ENCODE data around the gene PDE6B. TPM values are rescaled to one million over a fixed set of nuclear protein-coding genes. Genes with fewer than 3 reads are reported as not detected.

PDE6B gene
- total RNA-seq, 1 donor from 2014 or later: 15.0 TPM

DNA sequence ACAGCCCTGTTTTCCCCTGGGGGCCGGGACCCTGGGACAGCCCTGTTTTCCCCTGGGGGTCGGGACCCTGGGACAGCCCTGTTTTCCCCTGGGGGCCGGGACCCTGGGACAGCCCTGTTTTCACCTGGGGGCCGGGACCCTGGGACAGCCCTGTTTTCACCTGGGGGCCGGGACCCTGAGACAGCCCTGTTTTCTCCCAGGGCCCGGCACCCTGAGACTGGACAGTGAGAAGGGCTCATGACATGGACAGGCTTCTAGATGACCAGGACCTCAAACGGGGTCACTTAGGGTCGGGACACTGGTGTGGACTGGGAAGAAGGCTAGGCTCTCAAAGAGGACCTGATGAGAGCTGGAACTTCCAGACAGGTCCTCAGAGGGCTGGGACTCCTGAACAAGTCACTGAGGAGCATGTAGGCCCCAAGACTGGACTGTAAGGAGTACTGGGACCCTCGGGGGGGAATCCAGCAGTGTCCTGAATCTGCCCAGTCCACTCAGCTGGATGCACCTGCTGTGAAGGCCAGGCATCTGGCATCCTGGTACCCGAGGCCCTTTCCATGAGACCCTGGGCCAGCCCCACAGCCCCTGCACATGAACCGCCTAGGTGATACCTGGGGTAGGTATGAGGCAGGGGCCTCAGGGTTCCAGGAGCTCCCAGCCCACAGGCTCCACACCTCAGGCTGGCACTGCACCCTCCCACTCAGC is 82.7 kb downstream of the PDE6B start:
- Mint-ChIP-seq H3K9me3 (no peaks in the 10 kb centered on the region), H3K27ac (no peak overlapping the region), H3K36me3 (ENCODE audit: low read depth) (peaks cover 8% of the 10 kb centered on the region), H3K4me3 (peak overlapping the region; percentile 44), H3K4me1 (peaks cover 30% of the 10 kb centered on the region), H3K27me3 (no peaks in the 10 kb centered on the region)
- intact Hi-C loops (cut with micrococcal nuclease): loop anchor here (5.0 kb wide), 1 partner anchor 34 kb away; no protein-coding TSS in a partner anchor
- TF ChIP-seq, protein P1, sequence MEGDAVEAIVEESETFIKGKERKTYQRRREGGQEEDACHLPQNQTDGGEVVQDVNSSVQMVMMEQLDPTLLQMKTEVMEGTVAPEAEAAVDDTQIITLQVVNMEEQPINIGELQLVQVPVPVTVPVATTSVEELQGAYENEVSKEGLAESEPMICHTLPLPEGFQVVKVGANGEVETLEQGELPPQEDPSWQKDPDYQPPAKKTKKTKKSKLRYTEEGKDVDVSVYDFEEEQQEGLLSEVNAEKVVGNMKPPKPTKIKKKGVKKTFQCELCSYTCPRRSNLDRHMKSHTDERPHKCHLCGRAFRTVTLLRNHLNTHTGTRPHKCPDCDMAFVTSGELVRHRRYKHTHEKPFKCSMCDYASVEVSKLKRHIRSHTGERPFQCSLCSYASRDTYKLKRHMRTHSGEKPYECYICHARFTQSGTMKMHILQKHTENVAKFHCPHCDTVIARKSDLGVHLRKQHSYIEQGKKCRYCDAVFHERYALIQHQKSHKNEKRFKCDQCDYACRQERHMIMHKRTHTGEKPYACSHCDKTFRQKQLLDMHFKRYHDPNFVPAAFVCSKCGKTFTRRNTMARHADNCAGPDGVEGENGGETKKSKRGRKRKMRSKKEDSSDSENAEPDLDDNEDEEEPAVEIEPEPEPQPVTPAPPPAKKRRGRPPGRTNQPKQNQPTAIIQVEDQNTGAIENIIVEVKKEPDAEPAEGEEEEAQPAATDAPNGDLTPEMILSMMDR (IDR thresholded peaks at IDR 0.05): no peak
- ATAC-seq (ENCODE audit: low read depth) (no peak), DNase-seq (no peak)
- POLR2A ChIA-PET: no interaction called here
- CTCF ChIA-PET: no interaction called here

DNA sequence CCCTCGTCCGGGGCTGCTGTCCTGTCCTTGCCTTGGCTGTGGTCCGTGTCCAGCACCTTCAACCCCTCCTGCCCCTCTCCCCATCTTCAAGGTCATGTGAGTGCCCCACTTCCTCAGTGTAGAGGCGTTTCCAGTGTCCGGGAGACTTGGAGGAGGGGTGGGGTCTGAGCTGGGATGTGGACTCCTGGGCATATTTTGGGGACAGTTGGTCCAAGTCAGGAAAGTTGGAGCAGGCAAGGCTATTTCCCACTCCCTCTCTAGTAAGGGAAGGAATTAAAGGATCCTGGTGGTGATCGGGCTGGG is 83.2 kb downstream of the PDE6B start:
- Mint-ChIP-seq H3K27ac (no peak overlapping the region), H3K36me3 (ENCODE audit: low read depth) (peaks cover 8% of the 10 kb centered on the region), H3K4me3 (peak overlapping the region; percentile 4), H3K4me1 (peaks cover 30% of the 10 kb centered on the region), H3K9me3 (no peaks in the 10 kb centered on the region), H3K27me3 (no peaks in the 10 kb centered on the region)
- intact Hi-C loops (cut with micrococcal nuclease): loop anchor here (5.0 kb wide), 1 partner anchor 34 kb away; no protein-coding TSS in a partner anchor
- ATAC-seq (ENCODE audit: low read depth) (no peak), DNase-seq (no peak)
- TF ChIP-seq, protein P1 (IDR thresholded peaks at IDR 0.05): no peak
- ChIA-PET CTCF (no interaction called here), POLR2A (no interaction called here)

DNA sequence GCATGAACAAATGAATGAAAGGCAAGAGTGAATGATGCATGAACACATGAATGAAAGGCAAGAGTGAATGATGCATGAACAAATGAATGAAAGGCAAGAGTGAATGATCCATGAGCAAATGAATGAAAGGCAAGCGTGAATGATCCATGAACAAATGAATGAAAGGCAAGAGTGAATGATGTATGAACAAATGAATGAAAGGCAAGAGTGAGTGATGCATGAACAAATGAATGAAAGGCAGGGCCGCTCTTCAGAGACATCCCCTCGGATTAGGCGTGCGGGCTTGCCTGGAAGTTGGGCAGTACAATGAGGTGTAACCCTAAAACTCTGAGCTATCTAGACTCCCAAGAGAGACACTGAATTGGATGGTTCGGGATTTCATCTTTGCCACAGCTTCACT is 84.0 kb downstream of the PDE6B start:
- DNase-seq (no peak), ATAC-seq (ENCODE audit: low read depth) (no peak)
- no peaks in the 10 kb centered on the region for H3K9me3 Mint-ChIP-seq
- H3K4me3 Mint-ChIP-seq: peak overlapping the region; percentile 25
- CTCF ChIA-PET: no interaction called here
- H3K27me3 Mint-ChIP-seq: no peaks in the 10 kb centered on the region
- H3K4me1 Mint-ChIP-seq: peaks cover 30% of the 10 kb centered on the region
- TF ChIP-seq, protein P1 (IDR thresholded peaks at IDR 0.05): no peak
- POLR2A ChIA-PET: no interaction called here
- H3K36me3 Mint-ChIP-seq (ENCODE audit: low read depth): peaks cover 9% of the 10 kb centered on the region
- no peak overlapping the region for H3K27ac Mint-ChIP-seq
- intact Hi-C loops (cut with micrococcal nuclease): loop anchor here (5.0 kb wide), 1 partner anchor 33 kb away; no protein-coding TSS in a partner anchor

DNA sequence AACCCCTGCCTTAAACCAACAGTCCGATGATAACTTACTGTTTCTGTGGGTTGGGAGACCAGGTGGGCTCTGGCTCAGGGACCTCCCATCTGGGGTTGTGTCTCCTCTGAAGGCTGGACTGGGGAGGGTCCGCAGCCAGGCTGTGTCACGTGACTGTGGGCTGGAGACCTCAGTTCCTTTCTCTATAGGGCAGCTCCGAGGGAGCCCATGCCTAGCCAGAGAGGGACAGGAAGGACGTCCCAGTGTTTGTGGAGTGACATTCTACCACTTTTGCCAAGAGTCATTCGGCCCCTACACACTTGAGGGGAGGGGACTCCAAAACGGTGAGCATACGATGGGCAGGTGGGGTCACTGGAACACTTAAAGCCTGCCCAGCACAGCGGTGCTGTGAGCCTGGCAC is 84.7 kb downstream of the PDE6B start:
- CTCF ChIA-PET: no interaction called here
- Mint-ChIP-seq H3K27ac (no peak overlapping the region), H3K4me3 (no peak overlapping the region), H3K4me1 (peaks cover 34% of the 10 kb centered on the region), H3K36me3 (ENCODE audit: low read depth) (peaks cover 11% of the 10 kb centered on the region), H3K27me3 (no peaks in the 10 kb centered on the region), H3K9me3 (no peaks in the 10 kb centered on the region)
- ATAC-seq (ENCODE audit: low read depth) (no peak), DNase-seq (no peak)
- POLR2A ChIA-PET: no interaction called here
- TF ChIP-seq, protein P1 (IDR thresholded peaks at IDR 0.05): no peak
- intact Hi-C loops (cut with micrococcal nuclease): no loop called here

DNA sequence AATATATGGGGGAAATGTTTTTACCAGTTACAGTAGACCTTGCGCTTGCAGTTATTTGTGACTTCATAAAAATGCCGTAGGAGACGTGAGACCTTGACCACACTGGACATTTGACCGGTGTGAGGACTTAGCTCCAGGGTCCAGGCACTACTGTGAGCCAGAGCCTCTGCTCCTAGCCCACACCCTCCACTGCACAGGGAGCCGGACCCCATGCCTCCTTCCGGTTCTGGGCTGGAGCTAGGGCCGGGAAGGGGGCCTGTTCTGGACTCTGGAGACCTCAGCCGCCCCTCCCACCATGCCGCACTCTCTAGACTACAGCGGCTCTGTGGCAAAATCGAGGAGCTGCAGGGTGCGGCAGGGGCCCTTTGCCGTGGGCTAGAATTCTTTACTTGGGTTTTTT is 85.5 kb downstream of the PDE6B start:
- TF ChIP-seq, protein P1 (IDR thresholded peaks at IDR 0.05): no peak
- POLR2A ChIA-PET: no interaction called here
- ATAC-seq (ENCODE audit: low read depth) (no peak), DNase-seq (no peak)
- no peaks in the 10 kb centered on the region for H3K9me3 Mint-ChIP-seq
- peaks cover 11% of the 10 kb centered on the region for H3K36me3 Mint-ChIP-seq (ENCODE audit: low read depth)
- no peaks in the 10 kb centered on the region for H3K27me3 Mint-ChIP-seq
- CTCF ChIA-PET: no interaction called here
- H3K27ac Mint-ChIP-seq: no peak overlapping the region
- peaks cover 32% of the 10 kb centered on the region for H3K4me1 Mint-ChIP-seq
- intact Hi-C loops (cut with micrococcal nuclease): no loop called here
- no peak overlapping the region for H3K4me3 Mint-ChIP-seq
